Measurements from ENCODE around the gene ABCA7. TPM values are rescaled to one million over a fixed set of nuclear protein-coding genes. Genes with fewer than 3 reads are reported as not detected.

The ABCA7 gene
- total and polyA plus RNA-seq, 2 of the 13 experiments (the other 11 are each of a cell fraction or from before 2014, with no cell fraction given): 4.4 to 32.4 TPM

- TF ChIP-seq NFAT5 (CRISPR knock-in tag; IDR thresholded peaks at IDR 0.05) (0 out of 2 replicates have a peak, but pooled peaks have one; percentile 52), PBX3 (CRISPR knock-in tag; IDR thresholded peaks at IDR 0.05; ENCODE audit: borderline replicate concordance) (no peak), SIX1 (CRISPR knock-in tag; IDR thresholded peaks at IDR 0.05; ENCODE audit: borderline replicate concordance) (no peak), ZNF329 (CRISPR knock-in tag; IDR thresholded peaks at IDR 0.05; ENCODE audit: low read depth) (no peak), MEIS2 (CRISPR knock-in tag; IDR thresholded peaks at IDR 0.05) (no peak), ZNF253 (CRISPR knock-in tag; IDR thresholded peaks at IDR 0.05; ENCODE audit: borderline replicate concordance) (no peak), NCOA1 (CRISPR knock-in tag; IDR thresholded peaks at IDR 0.05) (no peak), ZNF563 (CRISPR knock-in tag; IDR thresholded peaks at IDR 0.05) (no peak), RELA (CRISPR knock-in tag; IDR thresholded peaks at IDR 0.05) (no peak), RAD51 (IDR thresholded peaks at IDR 0.05; ENCODE audit: borderline replicate concordance) (no peak), SPEN (CRISPR knock-in tag; IDR thresholded peaks at IDR 0.05; ENCODE audit: low read depth) (no peak), ZNF30 (CRISPR knock-in tag; IDR thresholded peaks at IDR 0.05) (no peak), ZNF24 (IDR thresholded peaks at IDR 0.05) (no peak), SATB2 (CRISPR knock-in tag; IDR thresholded peaks at IDR 0.05) (0 out of 2 replicates have a peak, but pooled peaks have one; percentile 67), ZHX2 (IDR thresholded peaks at IDR 0.05; ENCODE audit: low read depth) (no peak), ZHX2 (CRISPR knock-in tag; IDR thresholded peaks at IDR 0.05; ENCODE audit: borderline replicate concordance) (no peak), MBD4 (IDR thresholded peaks at IDR 0.05; ENCODE audit: borderline replicate concordance, low read length) (no peak), GPN1 (CRISPR knock-in tag; IDR thresholded peaks at IDR 0.05; ENCODE audit: borderline replicate concordance) (no peak)
Observed at GRCh38 chr19:1026783-1027649, 12.9 kb upstream of the ABCA7 start (continued).

All from HepG2 (cell line).